T47D (cell line): Measurements from ENCODE around the gene BMPER.

Experiments used
- DNase-seq, 2 experiments: peaks; one replicate each; pipeline versions ENCODE4 v3.0.0 to v3.0.0-alpha.2; 2011 to 2012; ENCODE audit warnings: low read depth in 1 of 2, low spot score in 1 of 2
- JUND ChIP-seq: IDR thresholded peaks from 2 replicates; pipeline ENCODE4 v1.6.1; 2012; ENCODE audit warnings: low read depth
- in situ Hi-C: cut with HindIII; loops from 2 replicates; pipeline ENCODE4 v1.10.0; 2016; ENCODE audit warnings: low sequenced_read_pairs, low pct_unique_long_range_greater_than_20kb

BMPER gene

DNA sequence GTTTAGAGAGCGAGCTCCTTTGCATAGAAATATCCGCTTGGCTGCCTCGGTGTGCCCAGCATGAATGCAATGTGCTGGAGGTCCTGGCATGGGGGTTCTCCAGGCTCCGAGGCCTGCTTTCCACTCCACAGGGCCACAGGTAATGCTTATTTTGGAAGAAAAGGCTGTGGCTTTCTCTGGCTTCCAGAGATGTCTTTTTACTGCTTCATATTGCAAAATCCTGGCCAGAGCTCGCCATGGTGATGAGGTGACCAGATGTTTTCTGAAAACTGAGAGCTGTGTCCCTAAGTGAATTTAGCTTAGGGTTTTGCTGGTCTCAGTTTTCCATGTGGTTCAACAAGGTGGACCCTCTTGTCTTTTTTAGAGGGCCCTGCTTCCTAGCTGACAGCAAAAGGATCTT lies 65.2 kb downstream of the BMPER start:
- no peak for TF ChIP-seq JUND
- in situ Hi-C loops, result no loop called here
- no peak for DNase-seq

DNA sequence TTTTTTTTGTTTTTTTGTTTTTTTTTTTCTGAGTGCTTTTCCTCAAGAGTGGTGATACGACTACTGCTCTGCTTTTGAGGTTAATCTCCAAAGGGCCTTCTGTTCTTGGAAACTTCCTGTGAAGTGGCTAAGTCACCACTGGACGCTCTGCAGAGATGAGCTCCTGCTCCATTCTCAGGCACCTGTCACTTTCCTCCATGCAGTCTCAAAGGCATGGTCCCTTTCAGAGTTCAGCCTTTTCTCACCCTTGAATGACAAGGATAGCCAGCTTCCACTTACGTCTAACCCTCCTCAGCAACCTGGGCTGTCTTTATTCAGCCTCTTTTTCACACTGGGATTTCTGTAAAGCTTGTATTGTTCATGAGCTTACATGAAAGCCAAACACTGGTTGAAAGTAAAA lies 65.8 kb downstream of the BMPER start:
- no peak for DNase-seq
- in situ Hi-C loops, result no loop called here
- no peak for TF ChIP-seq JUND

DNA sequence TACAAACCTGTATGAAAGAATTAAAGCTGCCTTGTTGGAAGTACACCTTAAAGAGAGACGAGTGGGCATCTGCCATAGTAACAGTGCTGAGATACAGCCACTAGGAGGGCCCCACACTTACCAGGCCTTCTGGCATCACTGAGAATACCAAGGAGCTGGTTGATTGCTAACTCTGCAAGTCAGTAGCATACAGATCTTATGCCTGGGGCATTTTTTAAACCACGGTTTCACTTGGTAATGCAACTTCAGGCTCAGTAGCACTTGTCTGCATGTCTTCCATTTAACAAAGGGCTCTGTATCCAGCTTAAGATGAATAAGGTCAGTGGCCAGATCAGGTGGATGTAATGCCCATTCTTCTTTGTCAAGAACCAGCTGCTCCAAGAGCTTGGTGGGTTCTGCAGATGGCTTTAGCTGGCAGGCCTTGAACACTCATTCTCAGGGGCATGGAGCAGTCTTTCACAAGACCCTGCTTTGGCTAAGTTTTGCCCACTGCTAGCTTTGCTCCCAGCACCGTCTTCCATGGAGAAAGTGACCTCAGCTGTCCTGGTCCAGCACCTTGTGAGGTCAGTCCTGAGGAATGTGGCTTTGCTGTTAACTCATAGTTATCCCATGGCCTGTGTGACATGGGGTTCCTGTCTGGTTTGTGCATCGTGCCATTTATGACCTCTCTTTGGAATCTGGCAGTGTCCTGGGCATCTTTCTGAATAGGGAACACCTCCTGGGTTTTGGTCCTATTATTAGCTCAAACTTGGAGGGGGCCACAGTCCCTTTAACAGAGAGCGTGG lies 68.1 kb downstream of the BMPER start:
- peak in 1 of 2 experiments; percentile 20 for DNase-seq
- in situ Hi-C loops, result no loop called here
- no peak for TF ChIP-seq JUND

DNA sequence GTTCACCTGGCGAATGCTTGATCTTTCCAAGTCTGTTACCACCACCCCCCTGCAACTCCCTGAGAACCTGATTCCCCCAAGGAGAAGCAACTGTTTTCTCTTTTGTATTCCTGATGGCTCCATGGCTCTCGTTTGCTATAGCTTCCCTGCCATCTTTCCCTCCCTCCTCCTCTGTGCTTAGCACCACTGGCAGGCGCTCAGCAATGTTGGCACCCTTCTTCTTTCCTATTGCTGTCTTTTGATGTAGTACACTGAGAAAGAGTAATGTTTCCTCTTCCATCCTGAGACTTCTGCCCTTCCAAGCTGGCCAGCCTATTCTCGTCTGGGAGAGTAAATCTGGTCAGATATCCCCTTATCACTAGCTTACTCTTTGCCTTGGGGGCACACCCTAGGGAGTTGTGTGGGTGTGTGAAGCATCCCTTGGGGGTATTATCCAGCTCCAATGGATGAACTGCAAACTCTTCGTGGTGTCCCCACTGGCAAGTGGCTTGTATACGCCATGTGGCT lies 74.0 kb downstream of the BMPER start:
- in situ Hi-C loops, result no loop called here
- TF ChIP-seq JUND, result no peak
- no peak for DNase-seq

DNA sequence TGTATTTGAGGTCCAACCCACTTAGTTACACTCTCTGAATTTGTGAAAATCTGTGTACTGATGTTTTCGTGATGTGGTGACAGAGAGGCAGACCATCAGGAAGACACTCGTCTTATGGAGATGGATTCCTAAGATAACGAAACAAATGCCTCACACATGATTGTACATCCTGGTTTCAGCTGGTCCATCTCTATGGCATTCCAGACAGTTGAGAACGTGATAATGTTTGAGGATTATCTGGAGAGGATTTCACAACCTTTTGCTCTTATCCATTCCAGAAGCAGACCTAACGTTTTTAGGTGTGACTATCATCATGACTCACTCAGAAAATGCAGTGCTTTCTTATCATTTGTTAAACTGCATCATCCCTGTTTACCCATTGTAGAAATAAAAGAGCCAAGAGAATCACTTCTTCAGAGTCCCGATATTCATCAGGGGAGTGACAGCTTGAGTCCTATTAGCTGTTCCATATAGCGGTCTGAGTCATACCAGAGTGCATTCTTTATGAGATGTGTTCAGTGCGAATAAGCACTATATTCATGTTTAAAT lies 74.5 kb downstream of the BMPER start:
- in situ Hi-C loops, result no loop called here
- DNase-seq, result no peak

DNA sequence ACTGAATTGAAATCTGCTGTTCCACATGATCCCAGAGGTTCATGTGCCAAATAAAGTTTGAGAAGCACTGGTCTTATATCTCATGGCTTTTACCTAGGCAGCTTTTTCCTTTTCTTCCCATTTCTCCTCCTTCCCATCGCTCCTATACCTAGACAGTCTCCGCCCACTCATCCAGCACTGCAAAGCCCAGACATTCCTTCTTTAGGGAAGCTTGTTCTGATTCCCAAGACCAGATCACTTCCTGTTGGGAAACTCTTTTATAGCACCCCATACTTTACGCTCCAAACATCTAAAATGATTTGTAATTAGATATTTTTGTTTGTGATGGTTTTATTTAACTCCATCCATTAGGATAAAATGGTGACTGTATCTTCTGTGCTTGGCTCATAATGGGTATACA lies 75.9 kb downstream of the BMPER start:
- DNase-seq, result no peak
- TF ChIP-seq JUND, result no peak
- in situ Hi-C loops, result no loop called here

More for the DNA sequence above, 74.5 kb downstream of the BMPER start:
- no peak for TF ChIP-seq JUND

DNA sequence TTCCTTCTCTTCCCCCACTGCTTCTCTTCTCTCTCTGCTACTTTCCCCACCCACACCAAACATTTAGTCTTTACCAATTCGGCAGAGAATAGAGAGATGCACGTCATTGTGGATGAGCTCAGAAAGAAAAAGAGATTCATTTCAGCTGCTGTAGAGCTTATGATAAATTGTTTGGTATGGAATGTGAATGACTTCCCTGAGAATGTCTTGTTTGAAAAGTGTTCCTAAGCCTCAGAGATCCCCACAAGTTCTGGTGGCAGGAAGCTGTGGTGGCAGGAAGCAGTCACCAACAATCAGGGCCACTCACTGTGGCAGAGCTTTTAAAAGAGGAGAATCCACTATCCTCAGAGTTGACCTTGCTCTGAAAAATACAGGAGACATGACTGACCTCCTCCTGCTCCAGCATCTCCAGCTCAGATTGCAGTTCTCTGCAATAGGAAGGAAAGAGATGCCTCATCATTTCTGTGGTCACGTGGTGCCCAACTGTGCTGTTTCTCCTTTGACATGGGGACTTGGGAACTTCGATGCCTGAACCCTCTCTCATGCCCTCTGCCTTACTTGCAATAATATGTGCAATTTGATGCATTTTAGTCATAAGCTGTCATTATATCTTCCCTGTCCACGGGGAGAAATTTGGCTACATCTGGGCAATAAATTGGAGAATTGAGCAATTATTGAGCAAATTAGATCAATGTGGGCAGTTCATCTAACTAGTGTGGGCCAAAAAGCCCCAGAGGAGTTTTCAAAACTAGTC lies 76.5 kb downstream of the BMPER start:
- in situ Hi-C loops, result no loop called here
- TF ChIP-seq JUND, result no peak
- no peak for DNase-seq

DNA sequence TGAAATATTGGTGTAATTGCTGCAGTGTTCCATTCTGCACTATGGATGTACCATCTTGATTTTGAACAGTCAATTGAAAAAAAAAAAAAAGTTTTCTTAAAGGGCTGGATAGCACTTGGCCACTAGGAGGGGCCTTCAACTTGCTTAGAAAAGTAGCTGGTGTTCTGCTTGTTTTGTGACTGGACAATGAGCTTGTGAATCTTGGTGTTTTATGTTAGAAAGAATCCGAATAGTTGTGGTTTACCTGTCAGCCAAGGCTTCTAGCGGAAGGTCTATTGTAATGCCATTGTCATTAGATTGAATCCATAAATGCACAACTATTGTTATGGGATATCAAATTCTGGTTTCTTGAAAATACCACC lies 77.1 kb downstream of the BMPER start:
- in situ Hi-C loops, result no loop called here
- peak; percentile 15 to 90 for DNase-seq
- TF ChIP-seq JUND, result no peak

DNA sequence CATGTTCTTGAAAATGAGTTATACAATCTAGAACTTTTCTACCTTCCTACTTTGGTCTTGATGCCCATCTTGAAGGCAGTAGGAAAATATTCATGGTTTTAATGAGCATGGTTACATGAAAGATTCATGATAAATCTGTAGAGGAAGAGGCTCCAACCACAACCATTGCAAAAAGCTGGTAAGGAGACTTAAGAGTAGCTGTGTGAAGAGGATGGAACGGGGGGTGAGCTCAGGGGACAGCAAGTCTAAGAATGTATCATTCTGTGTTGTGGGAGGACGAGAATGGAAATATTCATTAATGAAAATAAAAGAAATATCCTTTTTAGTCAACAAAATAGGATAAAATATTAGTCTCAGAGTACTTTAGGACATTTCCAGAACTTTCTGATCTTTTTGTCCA lies 81.1 kb downstream of the BMPER start:
- in situ Hi-C loops, result no loop called here
- TF ChIP-seq JUND, result no peak
- DNase-seq, result no peak

DNA sequence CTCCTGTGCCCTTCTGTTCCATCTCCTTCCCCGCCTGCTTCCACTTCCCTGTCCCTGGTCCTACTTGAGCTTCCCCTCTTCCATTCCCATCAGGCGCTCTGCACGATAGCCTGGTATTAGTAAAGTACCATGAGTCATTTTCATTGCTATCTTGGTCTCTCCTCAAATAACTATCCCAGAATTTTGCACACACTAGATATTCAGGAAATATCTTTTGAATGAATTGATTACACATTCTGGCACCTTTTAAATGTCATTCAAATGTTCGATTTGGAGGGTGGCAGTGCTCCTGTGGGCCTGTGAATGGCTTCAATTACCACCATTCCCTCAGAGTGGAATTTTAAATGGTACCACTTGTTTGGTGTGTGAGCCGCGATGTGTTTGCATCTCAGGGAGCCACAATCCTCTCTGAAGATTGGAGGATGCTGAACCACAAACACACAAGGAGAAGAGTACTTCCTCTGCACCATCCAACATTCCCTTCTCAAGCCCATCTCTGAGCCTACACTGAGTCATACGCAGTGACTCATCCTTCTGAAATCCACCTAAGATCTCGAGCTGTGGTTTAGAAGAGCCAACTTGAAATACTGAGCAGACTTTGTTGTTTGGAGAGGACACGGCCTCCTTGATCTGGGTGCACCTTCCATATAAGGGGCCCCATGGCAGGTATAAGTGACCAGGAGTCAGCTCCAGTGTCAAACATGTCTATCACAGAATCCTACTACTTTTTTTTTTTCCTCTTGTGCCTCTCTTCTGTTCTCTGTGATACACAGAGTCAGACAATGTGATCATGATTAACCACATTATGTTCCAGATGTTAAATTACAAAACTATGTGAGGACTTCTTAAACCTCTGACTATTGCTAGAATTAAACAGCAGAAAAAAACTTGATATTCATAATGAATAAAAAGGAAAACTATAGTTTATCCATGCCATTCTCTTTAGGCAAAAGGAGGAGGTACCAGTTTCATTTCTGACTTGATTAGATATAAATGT lies 81.9 kb downstream of the BMPER start:
- peak; percentile 31; the same call in 1 of the 2 replicates for TF ChIP-seq JUND
- in situ Hi-C loops, result no loop called here
- DNase-seq, result peak in 1 of 2 experiments; percentile 69

DNA sequence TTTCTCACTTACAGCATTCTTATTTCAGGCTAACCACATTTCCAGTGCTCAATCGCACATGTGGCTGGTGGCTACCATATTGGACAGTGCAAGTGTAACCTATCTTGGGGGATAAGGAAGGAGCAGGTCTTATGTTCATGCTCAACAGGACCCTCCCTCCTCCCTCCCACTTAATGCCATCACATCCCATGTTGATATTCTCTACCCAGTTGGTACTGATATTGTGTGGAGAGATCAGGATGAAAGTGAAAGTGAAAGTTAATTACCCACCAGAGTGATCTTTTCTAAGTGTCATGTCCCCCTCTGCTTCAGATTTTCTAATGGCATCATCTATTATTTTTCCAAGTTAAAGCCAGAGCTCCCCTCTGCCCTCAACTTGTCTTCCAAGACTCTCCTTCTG lies 91.6 kb downstream of the BMPER start:
- in situ Hi-C loops, result no loop called here
- no peak for TF ChIP-seq JUND
- no peak for DNase-seq

DNA sequence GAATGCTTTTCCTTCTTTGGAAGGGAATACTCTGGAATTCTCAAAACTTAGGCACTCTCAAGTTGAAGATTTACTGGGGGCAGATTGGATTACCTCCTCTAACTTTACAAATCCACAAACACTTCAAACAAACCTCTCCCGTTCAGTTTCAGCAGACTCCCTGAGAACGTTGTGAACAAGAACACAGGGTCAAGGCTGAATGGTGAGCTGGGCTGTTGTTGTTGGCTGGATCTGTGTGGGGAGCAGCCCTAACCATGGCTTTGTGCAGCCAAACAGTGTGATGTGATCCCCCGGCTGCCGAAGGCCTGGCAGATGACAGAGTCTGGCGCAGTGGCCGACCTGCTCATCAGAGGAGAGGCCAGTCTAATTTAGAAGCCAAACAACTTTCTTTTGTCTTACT lies 93.1 kb downstream of the BMPER start:
- no peak for DNase-seq
- in situ Hi-C loops, result no loop called here
- no peak for TF ChIP-seq JUND
